Right forelimb (tissue), 1 donor: ENCODE data around the gene NXPH4.

Experiments
- DNase-seq: peaks from one replicate; pipeline ENCODE4 v3.0.0-alpha.2; 2018

The NXPH4 gene

DNA sequence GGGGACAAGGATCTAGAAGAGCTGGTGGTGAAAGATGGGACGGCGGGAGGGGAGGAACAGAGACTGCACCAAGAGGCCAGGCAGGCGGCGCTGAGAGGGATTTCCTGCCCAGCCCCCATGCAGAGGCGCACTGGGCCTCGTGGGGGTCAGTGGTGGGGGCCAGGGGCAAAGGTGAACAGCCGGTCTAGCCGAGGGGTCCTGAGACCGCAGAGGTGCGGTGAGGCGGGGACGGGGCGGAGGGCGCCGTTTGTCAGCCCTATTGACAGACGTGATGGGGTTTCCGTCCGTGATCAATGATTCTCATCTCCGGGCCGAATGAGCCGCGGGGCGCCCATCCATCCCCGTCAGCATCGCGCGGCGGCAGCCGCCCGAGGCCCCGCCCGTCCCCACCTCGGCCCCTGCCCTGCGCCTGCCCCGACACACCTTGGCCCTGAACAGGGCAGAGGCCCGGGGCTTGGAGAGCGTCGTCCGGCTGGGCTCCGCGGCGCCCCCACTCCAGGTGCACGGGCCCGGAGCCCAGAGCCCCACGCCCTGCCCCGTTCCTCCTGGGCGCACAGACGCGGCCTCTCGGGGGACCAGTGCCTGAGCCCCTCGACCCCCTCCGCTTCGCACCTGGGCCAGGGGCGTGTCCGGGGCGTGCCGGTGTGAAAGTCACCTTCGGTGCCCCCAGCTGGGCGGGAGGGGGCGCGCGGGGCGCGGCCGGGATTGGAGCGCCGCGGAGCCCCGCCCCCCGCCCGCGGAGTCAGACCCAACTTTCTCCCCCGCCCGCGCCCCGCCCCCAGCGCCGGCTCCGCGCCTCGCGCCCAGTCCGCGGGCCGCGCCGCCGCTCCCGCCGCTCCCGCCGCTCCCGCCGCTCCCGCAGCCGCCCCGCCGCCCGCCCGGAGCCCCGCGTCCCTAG, at the start of gene NXPH4:
TSS of gene NXPH4 (plus strand) at position 781 of the 898 bp plus-strand sequence. CDS start 176 bp downstream, outside the sequence.
- DNase-seq = no peak

DNA sequence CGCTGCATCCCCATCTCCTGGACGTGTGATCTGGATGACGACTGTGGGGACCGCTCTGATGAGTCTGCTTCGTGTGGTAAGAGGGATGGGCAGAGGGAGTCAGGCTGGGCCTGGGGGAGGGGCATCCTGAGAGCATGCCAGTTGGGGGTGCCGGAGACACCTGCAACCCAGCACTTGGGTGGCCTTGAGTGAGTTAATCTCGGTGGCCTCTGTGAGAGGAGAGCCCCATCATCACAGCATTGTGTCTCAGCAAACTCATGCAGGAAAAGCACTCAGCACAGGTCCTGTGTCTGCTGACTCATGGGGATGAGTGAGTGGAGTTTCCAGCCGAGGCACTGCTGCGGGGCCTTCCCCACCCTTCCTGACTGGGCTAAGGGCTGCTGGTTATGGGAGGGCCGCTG, 49.6 kb upstream of the NXPH4 start:
- no peak for DNase-seq

DNA sequence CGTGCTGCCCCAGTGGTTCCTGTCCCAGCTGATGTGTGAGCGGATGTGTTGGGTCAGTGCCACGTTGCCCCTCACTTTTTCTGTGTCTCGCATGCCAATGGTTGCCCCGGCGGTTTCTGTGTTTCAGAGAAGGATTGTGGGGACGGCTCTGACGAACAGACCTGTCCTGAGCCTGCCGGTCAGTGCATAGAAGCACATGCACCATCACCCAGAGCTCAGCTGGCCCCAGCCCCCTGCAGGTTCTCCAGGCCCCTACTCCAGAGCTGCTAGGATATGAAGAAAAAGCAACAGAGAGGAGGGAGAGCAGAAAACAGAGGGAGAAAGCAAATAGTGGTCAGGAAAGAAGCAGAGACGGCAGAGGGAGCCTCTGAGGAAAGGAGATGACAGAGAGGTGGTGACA, 48.5 kb upstream of the NXPH4 start:
- DNase-seq = no peak

DNA sequence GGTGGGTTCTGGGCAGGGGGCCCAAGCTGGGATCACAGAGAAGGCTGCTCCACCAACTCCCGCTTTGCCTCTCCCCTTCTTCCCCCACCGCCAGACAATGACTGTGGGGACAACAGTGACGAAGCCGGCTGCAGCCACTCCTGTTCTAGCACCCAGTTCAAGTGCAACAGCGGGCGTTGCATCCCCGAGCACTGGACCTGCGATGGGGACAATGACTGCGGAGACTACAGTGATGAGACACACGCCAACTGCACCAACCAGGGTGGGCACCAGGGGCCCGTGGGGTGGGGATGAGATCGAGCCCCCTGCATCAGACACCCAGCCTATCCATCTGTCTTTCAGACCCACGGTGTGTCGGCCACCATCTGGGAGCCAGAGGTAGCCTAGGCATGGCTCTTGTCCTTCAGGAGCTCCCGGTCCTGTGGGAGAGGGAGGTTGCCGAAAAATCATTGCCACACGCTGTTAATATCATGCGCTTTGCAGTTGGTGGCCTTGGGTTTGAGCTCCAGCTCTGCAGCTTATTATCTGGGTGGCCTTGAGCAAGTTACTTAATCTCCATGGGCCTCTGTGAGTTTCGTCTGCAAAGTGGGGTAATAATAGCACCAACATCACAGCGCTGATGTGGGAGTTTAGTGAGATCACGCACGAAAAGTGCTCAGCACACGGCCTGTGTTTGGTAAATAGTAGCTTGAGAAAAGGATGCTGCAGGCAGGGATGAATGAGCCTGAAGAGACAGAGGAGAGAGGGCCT, 47.4 kb upstream of the NXPH4 start:
- DNase-seq = no peak

DNA sequence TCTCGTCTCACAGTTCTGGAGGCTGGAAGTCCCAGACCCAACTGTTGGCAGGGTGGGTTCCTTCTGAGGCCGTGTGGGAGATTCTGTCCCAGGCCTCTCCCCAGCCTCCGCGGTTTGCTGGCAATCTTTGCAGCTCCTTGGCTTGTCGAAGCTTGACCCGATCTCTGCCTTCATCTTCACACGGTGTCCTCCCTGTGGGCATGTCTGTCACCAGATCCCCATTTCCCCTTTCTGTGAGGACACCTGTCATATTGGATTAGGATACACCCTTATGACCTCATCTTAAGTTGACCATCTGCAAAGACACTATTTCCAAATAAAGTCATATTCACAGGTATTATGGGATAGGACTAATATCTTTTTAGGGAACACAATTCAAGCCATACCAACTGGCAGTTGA, 46.6 kb upstream of the NXPH4 start:
- DNase-seq = no peak

DNA sequence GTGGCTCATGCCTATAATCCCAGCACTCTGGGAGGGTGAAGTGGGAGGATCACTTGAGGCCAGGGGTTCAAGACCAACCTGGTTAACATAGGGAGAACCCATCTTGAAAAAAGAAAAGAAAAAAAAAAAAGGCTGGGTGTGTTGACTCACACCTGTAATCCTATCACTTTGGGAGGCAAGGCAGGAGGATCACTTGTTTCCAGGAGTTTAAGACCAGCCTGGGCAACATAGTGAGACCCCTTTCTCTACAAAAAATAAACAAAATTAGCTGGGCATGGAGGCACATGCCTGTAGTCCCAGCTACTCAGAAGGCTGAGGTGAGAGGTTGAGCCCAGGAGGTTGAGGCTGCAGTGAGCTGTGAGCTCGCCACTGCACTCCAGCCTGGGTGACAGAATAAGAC, 46.2 kb upstream of the NXPH4 start:
- DNase-seq = no peak

DNA sequence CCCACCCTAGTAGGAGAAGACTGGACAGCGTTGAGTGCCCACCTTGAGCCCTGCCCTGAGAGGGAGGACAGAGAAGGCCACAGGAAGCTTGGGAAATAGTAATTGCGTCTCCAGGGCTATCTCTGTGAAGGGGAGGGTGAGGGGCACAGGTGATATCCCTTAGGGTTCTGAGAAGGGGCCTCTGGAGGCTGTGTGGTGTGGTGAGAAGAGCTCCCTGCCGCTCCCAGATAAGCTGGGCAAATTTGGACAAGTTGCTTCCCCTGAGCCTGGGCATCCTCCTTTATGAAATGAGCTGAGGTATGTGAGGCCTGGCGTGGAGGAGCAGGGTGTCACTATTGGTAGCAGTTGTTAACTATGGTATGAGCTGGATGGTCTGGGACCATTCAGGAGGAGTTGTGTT, 45.7 kb upstream of the NXPH4 start:
- no peak for DNase-seq

DNA sequence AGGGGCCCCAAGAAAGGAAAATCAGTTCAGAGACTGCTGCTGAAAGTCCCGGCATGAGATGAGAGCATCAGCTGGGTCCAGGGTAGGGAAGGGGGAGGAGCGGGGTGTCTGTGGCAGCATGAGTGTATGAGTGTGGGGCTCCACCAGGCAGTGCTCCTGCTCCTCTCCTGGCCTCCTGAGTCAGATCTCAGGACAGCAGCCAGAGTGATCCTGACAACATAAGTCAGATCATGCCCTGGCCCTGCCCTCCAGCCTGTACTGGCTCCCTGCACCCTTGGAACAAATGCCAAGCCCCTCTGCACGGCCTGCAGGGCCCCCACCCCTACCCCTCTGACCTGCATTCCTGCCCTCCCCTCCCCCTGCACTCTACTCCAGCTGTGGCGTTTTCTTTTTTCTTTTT, 44.9 kb upstream of the NXPH4 start:
- no peak for DNase-seq

DNA sequence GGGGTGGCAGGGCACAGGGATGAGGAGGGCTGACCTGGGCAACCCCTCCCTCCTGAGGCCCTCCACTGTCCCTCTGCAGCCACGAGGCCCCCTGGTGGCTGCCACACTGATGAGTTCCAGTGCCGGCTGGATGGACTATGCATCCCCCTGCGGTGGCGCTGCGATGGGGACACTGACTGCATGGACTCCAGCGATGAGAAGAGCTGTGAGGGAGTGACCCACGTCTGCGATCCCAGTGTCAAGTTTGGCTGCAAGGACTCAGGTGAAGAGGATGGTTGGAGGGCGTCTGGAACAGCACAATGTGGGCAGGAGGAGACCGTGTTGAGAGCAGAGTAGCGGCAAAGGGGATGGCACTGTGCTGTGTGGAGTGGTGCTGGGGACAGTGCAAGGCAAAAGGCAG, 43.5 kb upstream of the NXPH4 start:
- DNase-seq = no peak

DNA sequence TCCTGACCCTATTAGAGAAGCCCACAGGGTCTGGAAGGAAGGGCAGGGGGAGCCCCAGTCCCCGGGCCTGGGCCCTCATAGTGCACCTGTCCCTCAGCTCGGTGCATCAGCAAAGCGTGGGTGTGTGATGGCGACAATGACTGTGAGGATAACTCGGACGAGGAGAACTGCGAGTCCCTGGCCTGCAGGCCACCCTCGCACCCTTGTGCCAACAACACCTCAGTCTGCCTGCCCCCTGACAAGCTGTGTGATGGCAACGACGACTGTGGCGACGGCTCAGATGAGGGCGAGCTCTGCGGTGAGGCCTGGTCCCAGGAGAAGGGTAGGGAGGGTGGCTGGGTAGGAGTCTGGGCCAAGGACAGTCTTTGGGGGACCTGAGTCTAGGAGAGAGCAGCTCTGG, 42.9 kb upstream of the NXPH4 start:
- DNase-seq = no peak

DNA sequence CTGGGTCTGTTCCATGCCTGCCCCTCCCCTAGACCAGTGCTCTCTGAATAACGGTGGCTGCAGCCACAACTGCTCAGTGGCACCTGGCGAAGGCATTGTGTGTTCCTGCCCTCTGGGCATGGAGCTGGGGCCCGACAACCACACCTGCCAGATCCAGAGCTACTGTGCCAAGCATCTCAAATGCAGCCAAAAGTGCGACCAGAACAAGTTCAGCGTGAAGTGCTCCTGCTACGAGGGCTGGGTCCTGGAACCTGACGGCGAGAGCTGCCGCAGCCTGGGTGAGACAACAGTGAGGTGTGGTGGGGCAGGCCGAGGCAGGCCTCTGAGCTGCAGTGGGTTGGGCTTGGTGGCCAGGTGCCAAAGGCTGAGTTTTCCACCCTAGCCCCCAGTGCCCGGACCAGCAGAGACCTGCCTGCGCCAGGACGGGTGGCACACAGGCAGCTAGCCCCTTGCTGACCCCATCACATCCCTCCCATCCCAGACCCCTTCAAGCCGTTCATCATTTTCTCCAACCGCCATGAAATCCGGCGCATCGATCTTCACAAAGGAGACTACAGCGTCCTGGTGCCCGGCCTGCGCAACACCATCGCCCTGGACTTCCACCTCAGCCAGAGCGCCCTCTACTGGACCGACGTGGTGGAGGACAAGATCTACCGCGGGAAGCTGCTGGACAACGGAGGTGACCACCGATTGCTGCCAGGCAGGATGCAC, 41.0 kb upstream of the NXPH4 start:
- DNase-seq = peak; percentile 81

DNA sequence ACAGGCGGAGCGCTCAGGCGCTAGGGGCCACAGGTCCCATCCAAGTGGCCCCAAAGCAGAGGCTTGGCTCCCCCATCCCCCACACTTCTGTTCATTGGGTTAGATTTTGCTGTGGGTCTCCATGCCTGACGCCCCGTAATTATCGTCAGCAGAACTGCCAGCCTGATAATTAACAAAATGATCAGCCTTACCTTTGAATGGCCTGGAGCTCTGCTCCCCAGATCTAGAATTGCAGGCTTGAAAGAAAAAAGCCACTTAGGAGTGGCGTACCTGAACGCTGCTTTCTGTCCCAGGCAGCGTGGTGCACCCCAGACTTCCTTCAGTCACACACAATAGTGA, 40.5 kb upstream of the NXPH4 start:
- DNase-seq = no peak

DNA sequence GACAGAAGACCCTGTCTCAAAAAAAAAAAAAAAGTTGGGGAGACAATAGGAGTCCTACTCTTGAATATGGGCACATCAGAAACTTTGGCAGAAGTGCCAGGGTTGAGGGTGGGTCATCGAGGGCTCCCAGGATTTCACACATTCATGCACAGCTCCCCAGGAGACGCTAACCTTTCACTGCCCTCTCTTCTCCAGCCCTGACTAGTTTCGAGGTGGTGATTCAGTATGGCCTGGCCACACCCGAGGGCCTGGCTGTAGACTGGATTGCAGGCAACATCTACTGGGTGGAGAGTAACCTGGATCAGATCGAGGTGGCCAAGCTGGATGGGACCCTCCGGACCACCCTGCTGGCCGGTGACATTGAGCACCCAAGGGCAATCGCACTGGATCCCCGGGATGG, 39.7 kb upstream of the NXPH4 start:
- no peak for DNase-seq

DNA sequence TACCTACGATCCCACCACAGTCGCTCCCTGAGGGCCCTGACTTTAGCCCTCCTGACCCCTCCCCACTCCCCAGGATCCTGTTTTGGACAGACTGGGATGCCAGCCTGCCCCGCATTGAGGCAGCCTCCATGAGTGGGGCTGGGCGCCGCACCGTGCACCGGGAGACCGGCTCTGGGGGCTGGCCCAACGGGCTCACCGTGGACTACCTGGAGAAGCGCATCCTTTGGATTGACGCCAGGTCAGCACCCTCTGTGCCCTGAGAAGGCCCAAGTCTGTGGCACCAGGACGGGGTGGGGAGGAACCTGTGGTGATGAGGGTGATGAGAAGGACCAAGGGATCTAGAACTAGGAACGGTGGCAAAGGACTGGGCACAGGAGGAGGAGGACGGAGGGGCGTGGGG, 39.2 kb upstream of the NXPH4 start:
- no peak for DNase-seq

DNA sequence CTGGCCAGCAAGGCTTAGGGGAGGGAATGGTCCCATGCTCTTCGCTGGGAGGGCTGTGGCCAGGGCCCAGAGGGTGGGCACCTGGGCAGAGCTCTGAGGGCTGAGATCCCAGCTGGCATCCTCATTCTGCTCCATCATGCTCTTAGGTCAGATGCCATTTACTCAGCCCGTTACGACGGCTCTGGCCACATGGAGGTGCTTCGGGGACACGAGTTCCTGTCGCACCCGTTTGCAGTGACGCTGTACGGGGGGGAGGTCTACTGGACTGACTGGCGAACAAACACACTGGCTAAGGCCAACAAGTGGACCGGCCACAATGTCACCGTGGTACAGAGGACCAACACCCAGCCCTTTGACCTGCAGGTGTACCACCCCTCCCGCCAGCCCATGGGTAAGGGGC, 38.4 kb upstream of the NXPH4 start:
- DNase-seq = no peak

DNA sequence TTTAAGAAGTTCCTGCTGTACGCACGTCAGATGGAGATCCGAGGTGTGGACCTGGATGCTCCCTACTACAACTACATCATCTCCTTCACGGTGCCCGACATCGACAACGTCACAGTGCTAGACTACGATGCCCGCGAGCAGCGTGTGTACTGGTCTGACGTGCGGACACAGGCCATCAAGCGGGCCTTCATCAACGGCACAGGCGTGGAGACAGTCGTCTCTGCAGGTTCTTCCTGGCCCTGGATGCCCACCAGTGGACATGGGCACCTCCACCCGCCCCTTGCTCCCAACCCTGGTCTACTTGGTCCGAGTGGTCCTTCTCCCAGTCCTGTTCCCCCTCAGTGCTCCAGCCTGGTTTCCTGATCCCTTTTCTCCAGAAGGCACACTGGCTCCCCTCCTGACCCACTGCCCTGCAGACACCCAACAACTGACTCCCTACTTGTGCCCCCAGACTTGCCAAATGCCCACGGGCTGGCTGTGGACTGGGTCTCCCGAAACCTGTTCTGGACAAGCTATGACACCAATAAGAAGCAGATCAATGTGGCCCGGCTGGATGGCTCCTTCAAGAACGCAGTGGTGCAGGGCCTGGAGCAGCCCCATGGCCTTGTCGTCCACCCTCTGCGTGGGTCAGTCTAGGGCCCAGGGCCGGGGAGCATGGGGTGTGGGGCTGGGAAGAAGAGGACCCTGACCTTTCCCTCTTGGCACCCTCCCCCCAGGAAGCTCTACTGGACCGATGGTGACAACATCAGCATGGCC, 37.1 kb upstream of the NXPH4 start:
- no peak for DNase-seq

DNA sequence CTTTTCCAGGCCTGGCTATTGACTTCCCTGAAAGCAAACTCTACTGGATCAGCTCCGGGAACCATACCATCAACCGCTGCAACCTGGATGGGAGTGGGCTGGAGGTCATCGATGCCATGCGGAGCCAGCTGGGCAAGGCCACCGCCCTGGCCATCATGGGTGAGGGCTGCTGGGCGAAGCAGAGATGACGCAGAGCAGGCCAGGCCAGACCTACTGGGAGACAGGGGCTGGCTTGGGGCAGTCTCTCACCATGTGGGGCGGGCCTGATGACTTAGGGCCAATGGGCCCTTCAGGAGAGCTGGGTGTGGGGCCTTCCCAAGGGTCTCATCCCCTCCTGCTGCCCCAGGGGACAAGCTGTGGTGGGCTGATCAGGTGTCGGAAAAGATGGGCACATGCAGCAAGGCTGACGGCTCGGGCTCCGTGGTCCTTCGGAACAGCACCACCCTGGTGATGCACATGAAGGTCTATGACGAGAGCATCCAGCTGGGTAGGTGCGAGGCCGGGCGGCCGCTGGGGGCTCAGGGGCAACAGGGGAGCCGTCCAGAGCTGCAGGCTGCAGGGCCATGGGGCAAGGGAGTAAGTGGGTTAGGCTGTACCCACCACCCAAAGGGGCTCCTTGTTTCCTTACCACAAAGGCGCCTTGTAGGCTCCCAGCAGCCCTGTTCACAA, 36.1 kb upstream of the NXPH4 start:
- DNase-seq = no peak

DNA sequence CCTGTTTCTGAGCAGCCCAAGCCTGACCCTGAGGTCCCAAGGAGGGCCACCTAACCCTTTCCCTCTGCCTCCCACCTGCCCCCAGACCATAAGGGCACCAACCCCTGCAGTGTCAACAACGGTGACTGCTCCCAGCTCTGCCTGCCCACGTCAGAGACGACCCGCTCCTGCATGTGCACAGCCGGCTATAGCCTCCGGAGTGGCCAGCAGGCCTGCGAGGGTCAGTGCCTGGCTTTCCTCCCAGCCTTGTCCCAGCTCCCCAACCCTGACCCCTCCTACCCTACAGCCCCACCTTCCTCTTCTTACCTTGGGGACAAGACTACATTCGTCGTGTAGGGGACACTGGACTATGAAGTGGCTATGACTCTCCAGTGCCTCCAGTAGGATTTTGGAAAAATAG, 35.5 kb upstream of the NXPH4 start:
- DNase-seq = no peak

DNA sequence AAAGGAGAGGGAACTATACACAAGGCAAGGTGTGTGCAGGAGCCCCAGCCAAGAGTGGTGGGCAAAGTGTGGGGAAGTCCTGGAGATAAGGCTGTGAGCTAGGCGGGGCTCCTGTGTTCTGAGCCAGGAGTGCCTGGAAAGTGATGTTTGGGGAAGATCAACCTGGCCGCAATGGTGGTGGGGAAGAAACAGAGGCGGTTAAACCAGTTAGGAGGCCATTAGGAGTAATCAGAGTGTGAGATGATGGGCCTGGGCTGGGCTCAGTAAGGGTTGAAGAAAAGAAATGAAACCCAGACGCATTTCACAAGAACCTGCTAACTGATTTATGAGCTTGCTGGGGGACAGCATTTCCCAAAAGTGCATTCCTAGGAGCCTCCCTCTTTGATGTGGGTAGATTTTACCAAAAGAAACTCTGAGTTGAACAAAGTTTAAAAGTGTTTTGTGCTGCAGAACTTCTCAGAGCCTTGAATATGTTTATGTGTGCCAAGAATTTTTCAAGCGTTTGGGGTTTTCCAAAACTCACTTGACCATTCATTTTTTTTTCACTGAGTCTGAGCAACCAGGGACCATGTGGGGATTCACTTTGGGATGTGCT, 34.9 kb upstream of the NXPH4 start:
- no peak for DNase-seq

DNA sequence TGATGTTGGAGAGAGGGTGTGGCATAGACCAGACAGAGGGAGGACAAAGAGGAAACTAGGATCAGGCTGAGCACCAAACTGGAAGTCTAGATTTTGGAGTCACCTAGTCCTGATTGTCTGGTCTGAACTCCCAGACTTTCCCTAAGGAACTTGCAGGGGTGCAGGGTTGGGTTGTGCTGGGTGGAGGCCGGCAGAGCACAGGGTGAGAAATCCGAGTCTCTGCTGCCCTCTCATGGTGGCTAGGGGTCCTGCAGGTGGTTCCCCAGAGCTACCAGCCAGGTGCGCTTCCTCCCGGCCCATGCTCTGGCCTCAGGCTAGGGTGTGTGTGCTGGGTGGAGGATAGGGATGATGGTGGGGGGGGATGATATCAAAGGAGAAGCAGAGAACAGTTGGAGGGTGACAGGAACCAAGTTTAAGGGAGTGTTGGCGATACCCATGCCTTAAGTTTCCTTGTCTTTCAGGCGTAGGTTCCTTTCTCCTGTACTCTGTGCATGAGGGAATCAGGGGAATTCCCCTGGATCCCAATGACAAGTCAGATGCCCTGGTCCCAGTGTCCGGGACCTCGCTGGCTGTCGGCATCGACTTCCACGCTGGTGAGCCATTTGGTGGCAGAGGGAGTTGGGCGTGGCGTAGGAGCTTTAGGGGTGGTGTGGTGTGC, 33.5 kb upstream of the NXPH4 start:
- peak; percentile 87 for DNase-seq

DNA sequence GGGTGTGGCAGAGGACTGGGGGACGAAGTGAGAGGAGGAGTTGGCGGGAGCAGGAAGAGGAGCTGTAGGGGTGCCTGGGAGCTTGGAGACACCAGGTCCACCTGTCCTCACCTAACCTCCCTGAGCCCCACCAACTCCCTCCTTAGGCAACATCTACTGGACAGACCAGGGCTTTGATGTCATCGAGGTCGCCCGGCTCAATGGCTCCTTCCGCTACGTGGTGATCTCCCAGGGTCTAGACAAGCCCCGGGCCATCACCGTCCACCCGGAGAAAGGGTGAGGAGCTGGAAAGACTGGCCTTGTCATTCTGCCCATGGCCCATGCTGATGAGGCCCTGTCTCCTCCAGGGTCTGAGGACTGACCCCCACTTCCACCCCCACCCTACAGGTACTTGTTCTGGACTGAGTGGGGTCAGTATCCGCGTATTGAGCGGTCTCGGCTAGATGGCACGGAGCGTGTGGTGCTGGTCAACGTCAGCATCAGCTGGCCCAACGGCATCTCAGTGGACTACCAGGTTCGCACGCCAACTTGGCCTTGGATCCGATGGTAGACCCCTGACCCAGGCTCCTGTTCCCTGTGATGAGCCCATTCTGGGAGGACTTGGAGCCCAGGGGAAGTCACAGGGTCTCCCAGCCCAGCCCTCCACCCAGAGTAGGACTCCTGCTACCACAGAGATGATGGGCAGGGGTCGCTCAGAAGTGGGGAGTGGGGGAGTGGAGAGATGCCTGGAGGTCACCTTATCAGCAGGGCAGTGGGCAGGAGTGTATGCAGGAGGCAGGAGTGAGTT, 32.5 kb upstream of the NXPH4 start:
- no peak for DNase-seq
